Measurements from ENCODE around the gene DOCK3. TPM values are rescaled to one million over a fixed set of nuclear protein-coding genes. Genes with fewer than 3 reads are reported as not detected.

DOCK3 gene
- total and polyA plus RNA-seq, 3 donors from 2014 or later: 8.4 to 11.7 (median 11.2) TPM

DNA sequence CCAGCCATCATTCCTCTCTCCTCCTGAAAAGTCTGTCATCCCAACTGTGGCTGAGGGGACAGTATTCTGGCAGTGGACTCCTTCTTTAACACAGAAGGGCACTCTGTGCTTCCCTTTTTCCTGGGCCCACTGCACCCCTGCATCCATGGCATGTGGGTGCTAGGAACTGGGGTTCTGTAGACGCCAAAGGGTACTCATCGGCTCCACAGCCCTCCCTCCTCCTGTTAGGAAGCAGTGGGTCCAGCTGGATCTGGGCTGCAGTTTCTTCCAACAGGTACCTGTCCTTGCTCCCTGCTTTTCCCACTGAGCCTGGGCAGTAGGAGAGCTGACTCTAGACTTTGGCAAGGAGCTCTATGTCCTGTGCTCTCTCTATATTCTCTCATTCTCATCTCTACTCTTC, 704.0 kb downstream of the DOCK3 start:
- no peak for DNase-seq
- no peak for TF ChIP-seq POLR2A (IDR thresholded peaks at IDR 0.05)
- TF ChIP-seq, protein P1, sequence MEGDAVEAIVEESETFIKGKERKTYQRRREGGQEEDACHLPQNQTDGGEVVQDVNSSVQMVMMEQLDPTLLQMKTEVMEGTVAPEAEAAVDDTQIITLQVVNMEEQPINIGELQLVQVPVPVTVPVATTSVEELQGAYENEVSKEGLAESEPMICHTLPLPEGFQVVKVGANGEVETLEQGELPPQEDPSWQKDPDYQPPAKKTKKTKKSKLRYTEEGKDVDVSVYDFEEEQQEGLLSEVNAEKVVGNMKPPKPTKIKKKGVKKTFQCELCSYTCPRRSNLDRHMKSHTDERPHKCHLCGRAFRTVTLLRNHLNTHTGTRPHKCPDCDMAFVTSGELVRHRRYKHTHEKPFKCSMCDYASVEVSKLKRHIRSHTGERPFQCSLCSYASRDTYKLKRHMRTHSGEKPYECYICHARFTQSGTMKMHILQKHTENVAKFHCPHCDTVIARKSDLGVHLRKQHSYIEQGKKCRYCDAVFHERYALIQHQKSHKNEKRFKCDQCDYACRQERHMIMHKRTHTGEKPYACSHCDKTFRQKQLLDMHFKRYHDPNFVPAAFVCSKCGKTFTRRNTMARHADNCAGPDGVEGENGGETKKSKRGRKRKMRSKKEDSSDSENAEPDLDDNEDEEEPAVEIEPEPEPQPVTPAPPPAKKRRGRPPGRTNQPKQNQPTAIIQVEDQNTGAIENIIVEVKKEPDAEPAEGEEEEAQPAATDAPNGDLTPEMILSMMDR (IDR thresholded peaks at IDR 0.05): no peak
- Histone ChIP-seq H3K27ac (no peak overlapping the region), H3K9me3 (no peaks in the 10 kb centered on the region), H3K27me3 (no peaks in the 10 kb centered on the region), H3K36me3 (ENCODE audit: low read depth, missing control alignments) (no peaks in the 10 kb centered on the region), H3K4me1 (peaks cover 1% of the 10 kb centered on the region), H3K4me3 (no peak overlapping the region)
- intact Hi-C loops (cut with DNase I; ENCODE audit: low total_unique reads): no loop called here
- WGBS, 2 donors: 78 to 100% methylated on average over 2 of the region's 2 CpGs

DNA sequence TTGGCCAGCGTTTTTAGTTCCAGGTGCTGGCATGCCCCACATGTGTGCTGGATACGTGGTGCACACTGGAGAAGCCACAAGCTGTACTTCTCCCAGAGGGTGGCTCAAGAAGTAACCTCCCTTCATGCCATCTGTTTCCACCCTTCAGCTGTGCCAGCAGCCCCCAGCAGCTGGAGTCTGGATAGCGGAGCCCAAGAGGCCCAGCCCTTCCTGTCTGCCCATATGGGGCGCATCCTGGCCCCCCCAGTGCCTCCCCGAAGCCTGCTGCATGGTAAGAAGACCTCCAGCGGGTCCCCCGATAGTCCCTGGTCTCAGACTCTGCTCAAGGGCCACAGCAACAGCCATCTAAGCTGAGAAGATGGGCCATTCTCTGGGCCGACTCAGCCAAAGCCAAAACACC, 704.6 kb downstream of the DOCK3 start:
- Histone ChIP-seq H3K27ac (no peak overlapping the region), H3K4me3 (no peak overlapping the region), H3K27me3 (no peaks in the 10 kb centered on the region), H3K4me1 (peaks cover 7% of the 10 kb centered on the region), H3K36me3 (ENCODE audit: low read depth, missing control alignments) (no peaks in the 10 kb centered on the region), H3K9me3 (no peaks in the 10 kb centered on the region)
- DNase-seq: no peak
- 61 to 84% methylated on average over 2 to 8 of the region's 8 CpGs for WGBS, 2 donors
- TF ChIP-seq POLR2A (IDR thresholded peaks at IDR 0.05): no peak
- TF ChIP-seq, protein P1 (IDR thresholded peaks at IDR 0.05): no peak
- intact Hi-C loops (cut with DNase I; ENCODE audit: low total_unique reads): no loop called here

DNA sequence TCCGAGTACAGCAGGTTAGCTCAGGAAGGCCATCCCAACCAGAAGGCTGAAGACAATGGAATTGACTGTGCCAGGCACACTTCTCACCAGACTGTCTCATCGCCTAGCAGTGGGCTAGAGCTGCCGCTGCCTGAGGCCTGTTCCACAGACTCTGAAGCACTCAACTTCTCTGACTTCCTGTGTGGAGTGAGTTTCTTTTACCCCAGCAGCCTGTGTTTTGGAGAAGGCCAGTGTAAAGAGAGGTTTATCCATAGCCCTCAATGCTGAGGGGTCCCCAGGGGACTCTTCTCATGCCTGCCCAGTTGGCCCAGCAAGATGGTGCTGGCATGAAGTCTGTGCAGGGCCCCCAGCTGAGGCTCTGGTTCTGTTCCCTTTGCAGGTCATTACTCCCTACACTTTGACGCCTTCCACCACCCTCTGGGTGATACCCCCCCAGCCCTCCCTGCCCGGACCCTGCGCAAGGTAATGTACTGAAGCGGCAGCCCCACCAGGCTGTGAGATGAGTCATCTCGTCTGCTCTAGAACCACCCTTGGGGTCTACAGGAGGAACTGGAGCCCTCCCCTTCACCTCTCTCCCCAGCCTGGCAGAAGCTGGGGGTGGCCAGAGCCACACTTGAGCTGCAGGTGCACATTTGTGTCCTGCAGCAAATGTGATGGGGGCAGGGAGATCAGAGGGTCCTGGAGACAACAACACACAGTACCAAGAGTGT, 705.2 kb downstream of the DOCK3 start:
- Histone ChIP-seq H3K9me3 (no peaks in the 10 kb centered on the region), H3K27me3 (no peaks in the 10 kb centered on the region), H3K4me3 (no peak overlapping the region), H3K4me1 (peaks cover 7% of the 10 kb centered on the region), H3K36me3 (ENCODE audit: low read depth, missing control alignments) (no peaks in the 10 kb centered on the region), H3K27ac (no peak overlapping the region)
- TF ChIP-seq POLR2A (IDR thresholded peaks at IDR 0.05): no peak
- TF ChIP-seq, protein P1 (IDR thresholded peaks at IDR 0.05): no peak
- 82 to 86% methylated on average over 7 to 8 of the region's 8 CpGs for WGBS, 2 donors
- intact Hi-C loops (cut with DNase I; ENCODE audit: low total_unique reads): no loop called here
- no peak for DNase-seq

DNA sequence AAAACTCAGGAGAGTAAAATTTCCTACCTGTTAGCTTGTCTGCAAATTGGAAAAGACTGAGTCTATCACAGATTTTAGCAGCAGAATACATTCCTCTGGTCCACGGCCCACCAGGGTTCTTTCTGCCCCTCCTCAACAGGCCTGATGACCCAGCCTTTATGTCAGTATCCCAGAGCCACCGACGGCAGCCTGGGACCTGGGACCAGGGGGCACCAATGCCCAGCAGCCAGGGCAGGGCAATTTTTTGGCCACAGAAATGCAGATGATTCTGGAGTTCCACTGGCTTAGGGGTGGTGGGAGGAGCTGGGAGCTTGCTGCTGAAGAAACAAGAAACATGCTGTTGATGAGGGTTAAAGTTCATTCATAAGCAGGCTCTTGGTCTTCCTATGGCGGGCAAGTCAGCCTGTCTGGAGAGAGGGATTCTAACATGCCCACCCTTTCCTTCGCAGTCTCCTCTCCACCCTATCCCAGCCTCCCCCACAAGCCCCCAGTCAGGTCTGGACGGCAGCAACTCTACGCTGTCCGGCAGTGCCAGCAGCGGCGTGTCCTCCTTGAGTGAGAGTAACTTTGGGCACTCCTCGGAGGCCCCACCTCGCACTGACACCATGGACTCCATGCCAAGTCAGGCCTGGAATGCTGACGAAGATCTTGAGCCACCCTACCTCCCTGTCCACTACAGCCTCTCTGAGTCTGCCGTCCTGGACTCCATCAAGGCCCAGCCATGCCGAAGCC, 706.0 kb downstream of the DOCK3 start:
- no peak overlapping the region for H3K27ac ChIP-seq
- H3K36me3 ChIP-seq (ENCODE audit: low read depth, missing control alignments): no peaks in the 10 kb centered on the region
- 83 to 92% methylated on average over 12 to 15 of the region's 15 CpGs for WGBS, 2 donors
- no peaks in the 10 kb centered on the region for H3K27me3 ChIP-seq
- intact Hi-C loops (cut with DNase I; ENCODE audit: low total_unique reads): no loop called here
- no peak overlapping the region for H3K4me3 ChIP-seq
- DNase-seq: no peak
- no peak for TF ChIP-seq POLR2A (IDR thresholded peaks at IDR 0.05)
- TF ChIP-seq, protein P1 (IDR thresholded peaks at IDR 0.05): no peak
- peaks cover 8% of the 10 kb centered on the region for H3K4me1 ChIP-seq
- no peaks in the 10 kb centered on the region for H3K9me3 ChIP-seq
